ENCODE measurements around the gene TELO2. TPM values are rescaled to one million over a fixed set of nuclear protein-coding genes. Genes with fewer than 3 reads are reported as not detected.

Gene TELO2
- total and polyA plus RNA-seq, 12 donors = 14.5 to 50.5 (median 20.8) TPM

DNA sequence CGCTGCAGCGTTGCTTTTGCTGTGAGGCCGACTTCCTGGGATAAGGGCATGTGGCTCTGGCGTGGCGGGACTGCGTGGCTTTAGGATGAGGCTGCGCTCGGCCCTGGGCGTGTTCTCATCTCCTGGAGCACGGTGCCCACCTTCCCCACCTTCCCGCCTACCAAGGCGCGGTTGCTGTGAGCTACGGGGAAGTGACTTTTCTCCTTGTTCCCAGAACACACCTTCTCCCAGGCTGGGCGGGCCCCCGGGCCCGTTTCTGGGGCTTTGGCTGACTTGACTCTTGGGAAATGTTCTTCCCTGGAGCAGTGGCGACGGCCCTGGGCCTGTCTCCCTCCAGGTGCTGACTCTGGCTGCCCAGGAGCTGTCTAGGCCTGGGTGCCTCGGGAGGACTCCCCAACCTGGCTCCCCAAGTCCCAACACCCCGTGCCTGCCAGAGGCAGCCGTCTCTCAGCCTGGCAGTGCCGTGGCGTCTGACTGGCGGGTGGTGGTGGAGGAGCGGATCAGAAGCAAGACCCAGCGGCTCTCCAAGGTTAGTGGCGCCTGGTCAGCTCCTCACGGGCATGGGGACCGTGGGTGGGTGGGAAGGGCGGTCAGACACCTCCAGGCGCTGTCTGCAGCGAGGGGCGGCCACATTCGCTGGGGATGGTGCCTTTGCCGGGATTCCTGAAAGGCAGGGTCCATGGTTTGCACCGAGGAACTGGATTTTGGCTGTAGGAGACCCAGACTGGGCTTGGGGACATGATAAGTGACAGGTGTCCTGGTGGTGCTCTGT lies 12.1 kb downstream of the TELO2 start:
- DNase-seq = no peak
- no peak overlapping the region for H3K27ac ChIP-seq
- no peaks in the 10 kb centered on the region for H3K27me3 ChIP-seq
- intact Hi-C loops (cut with DNase I) = no loop called here
- no peaks in the 10 kb centered on the region for H3K9me3 ChIP-seq
- TF ChIP-seq, protein P1, sequence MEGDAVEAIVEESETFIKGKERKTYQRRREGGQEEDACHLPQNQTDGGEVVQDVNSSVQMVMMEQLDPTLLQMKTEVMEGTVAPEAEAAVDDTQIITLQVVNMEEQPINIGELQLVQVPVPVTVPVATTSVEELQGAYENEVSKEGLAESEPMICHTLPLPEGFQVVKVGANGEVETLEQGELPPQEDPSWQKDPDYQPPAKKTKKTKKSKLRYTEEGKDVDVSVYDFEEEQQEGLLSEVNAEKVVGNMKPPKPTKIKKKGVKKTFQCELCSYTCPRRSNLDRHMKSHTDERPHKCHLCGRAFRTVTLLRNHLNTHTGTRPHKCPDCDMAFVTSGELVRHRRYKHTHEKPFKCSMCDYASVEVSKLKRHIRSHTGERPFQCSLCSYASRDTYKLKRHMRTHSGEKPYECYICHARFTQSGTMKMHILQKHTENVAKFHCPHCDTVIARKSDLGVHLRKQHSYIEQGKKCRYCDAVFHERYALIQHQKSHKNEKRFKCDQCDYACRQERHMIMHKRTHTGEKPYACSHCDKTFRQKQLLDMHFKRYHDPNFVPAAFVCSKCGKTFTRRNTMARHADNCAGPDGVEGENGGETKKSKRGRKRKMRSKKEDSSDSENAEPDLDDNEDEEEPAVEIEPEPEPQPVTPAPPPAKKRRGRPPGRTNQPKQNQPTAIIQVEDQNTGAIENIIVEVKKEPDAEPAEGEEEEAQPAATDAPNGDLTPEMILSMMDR (IDR thresholded peaks at IDR 0.05) = no peak
- WGBS, 2 donors = 95% methylated on average over 37 of the region's 37 CpGs
- peaks cover 14 to 20% (median 18%) of the 10 kb centered on the region in 9 donors for H3K4me1 ChIP-seq
- H3K36me3 ChIP-seq = peaks cover 8 to 87% (median 31%) of the 10 kb centered on the region in 9 donors
- H3K4me3 ChIP-seq = no peak overlapping the region
- ATAC-seq = no peak

DNA sequence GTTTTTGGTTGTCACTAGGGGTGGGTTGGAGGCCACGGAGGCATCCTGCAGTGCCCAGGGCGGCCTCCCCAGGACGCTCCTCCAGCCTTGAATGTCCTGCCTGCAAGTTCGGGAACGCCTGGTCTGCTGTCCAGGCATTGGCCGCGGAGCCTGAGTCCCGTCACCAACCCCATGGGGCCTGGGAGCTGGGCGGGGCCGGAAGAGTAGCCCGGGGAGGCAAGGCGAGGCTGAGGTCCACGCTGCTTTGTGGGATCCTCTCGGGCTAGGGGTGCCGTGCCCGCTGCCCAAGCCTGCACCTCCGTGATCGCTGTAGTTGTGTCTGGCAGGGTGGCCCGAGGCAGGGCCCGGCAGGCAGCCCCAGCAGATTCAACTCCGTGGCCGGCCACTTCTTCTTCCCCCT lies 12.8 kb downstream of the TELO2 start:
- H3K9me3 ChIP-seq = no peaks in the 10 kb centered on the region
- DNase-seq (no peak), ATAC-seq (no peak)
- no peak overlapping the region for H3K27ac ChIP-seq
- peaks cover 18 to 27% (median 23%) of the 10 kb centered on the region in 9 donors for H3K4me1 ChIP-seq
- H3K36me3 ChIP-seq = peaks cover 8 to 87% (median 24%) of the 10 kb centered on the region in 9 donors
- TF ChIP-seq, protein P1 (IDR thresholded peaks at IDR 0.05) = no peak
- intact Hi-C loops (cut with DNase I) = no loop called here
- WGBS, 2 donors = 93% methylated on average over 21 to 22 of the region's 22 CpGs
- H3K27me3 ChIP-seq = no peaks in the 10 kb centered on the region
- no peak overlapping the region for H3K4me3 ChIP-seq

DNA sequence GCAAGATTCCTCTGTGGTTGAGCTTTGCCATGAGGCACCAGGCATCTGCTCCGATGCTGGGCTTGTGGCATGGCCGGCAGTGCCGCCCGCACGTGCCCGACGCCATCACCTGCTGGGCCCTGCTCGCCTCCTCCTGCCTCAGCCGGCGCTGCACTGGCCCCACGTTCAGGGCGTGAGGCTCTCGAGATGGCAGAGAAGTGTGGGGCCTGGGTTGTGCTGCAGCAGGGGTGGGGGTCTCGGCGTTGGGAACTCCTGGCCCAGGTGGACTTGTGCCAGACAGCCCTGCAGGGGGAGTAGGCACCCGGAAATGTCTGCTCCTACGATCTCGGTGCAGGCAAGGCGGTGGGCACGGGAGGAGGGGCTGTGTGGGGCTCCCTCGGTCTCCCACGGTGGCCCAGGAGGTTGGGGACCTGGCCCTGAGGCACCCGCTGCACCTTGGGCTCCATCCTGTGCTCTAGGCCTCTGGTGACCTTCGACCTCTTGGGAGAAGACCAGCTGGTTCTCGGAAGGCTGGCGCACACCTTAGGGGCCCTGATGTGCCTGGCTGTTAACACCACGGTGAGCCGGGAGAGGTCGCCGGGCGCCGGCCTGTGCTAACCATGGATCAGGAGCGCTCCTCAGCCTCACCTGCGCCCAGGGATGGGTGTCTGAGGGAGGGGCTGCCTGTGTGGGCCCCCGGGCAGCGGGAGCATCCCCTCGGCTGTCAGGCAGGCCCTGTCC lies 13.5 kb downstream of the TELO2 start:
- WGBS, 2 donors = 90 to 94% methylated on average over 37 of the region's 37 CpGs
- intact Hi-C loops (cut with DNase I) = no loop called here
- no peak overlapping the region for H3K27ac ChIP-seq
- H3K9me3 ChIP-seq = no peaks in the 10 kb centered on the region
- H3K4me1 ChIP-seq = peaks cover 18 to 34% (median 23%) of the 10 kb centered on the region in 9 donors
- no peak overlapping the region for H3K4me3 ChIP-seq
- TF ChIP-seq, protein P1 (IDR thresholded peaks at IDR 0.05) = no peak
- ATAC-seq = no peak
- no peak for DNase-seq
- H3K36me3 ChIP-seq = peaks cover 6 to 84% (median 17%) of the 10 kb centered on the region in 9 donors
- no peaks in the 10 kb centered on the region for H3K27me3 ChIP-seq

DNA sequence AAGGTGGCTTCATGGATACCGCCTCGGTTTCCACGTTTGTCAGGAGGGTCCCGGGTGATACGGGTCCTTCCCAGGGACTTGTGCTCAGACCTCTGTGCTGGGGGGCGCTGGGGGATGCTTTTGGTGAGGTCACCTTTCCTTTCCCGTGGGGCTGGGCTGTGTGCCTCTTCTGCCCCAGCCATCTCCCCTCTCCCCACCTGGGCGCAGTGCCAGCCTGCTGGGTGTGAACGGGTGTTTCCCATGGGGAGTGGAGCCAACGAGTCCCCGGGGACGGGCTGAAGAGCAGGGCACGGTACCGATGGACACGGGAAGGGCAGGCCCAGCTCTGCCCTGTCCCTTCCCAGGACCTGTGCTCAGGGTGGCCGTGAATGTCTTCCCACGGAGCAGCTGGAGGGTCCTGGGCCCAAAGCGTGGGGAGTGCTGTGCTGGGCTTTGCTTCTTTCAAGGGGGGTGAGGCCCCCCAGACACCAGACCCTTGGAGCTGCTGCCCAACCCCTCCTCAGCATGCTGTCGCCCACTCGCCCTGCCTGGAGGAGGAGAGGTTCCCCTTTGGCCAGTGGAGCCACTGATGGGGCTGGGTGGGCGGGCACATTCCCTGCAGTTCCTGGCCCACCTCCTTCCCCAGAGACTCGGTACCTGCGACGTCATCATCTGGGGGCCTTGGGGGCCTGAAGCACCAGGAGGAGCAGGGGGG lies 15.5 kb downstream of the TELO2 start:
- H3K9me3 ChIP-seq = no peaks in the 10 kb centered on the region
- H3K36me3 ChIP-seq = peaks cover 0 to 65% (median 0%) of the 10 kb centered on the region in 9 donors
- H3K4me1 ChIP-seq = peaks cover 18 to 48% (median 27%) of the 10 kb centered on the region in 9 donors
- no peak overlapping the region for H3K4me3 ChIP-seq
- WGBS, 2 donors = 73 to 75% methylated on average over 21 to 24 of the region's 24 CpGs
- H3K27ac ChIP-seq = peak overlapping the region; percentile 80 to 98 (median 89)
- intact Hi-C loops (cut with DNase I) = no loop called here
- TF ChIP-seq, protein P1 (IDR thresholded peaks at IDR 0.05) = no peak
- H3K27me3 ChIP-seq = no peaks in the 10 kb centered on the region
- DNase-seq = no peak
- ATAC-seq = no peak
